HL-60 (cell line): ENCODE results near the gene JPH4.

Experiments
- DNase-seq, 2 experiments: peaks; one replicate each; pipeline ENCODE4 v3.0.0-alpha.2; 2010 to 2020; ENCODE audit warnings: low read depth in 1 of 2, low spot score in 1 of 2
- H3K27ac ChIP-seq: fragments of 250-450 bp; sonication (Bioruptor Pico); replicated peaks from 2 replicates; pipeline ENCODE4 v1.5.1; 2020; ENCODE audit warnings: mild to moderate bottlenecking, moderate library complexity
- H3K27me3 ChIP-seq: fragments of 250-450 bp; sonication (Bioruptor Pico); 2 replicates; pipeline ENCODE4 v1.5.1; 2021; ENCODE audit warnings: mild to moderate bottlenecking, moderate library complexity; ENCODE audit not compliant: insufficient read depth, poor library complexity, severe bottlenecking
- H3K4me3 ChIP-seq: replicated peaks from 2 replicates; pipeline ENCODE4 v1.5.1; 2011; ENCODE audit warnings: mild to moderate bottlenecking, control low read depth, low read length; ENCODE audit not compliant: insufficient read depth
- GABPA ChIP-seq: IDR thresholded peaks from 2 replicates; pipeline ENCODE4 v1.6.1; 2012; ENCODE audit warnings: low read depth
- POLR2AphosphoS5 ChIP-seq: IDR thresholded peaks from 2 replicates; pipeline ENCODE4 v1.6.1; 2012; ENCODE audit warnings: low read depth
- SPI1 ChIP-seq: IDR thresholded peaks from 2 replicates; pipeline ENCODE4 v1.6.1; 2012; ENCODE audit warnings: low read depth, mild to moderate bottlenecking, borderline replicate concordance
- TF ChIP-seq, protein P1 (sequence below): IDR thresholded peaks from 2 replicates; pipeline ENCODE4 v1.6.1; 2012; ENCODE audit warnings: low read depth; ENCODE audit not compliant: insufficient replicate concordance
- TF ChIP-seq, protein P2 (sequence below): IDR thresholded peaks from one replicate; pipeline ENCODE4 v1.5.1; 2011; ENCODE audit warnings: low read length, control low read depth, inconsistent platforms; ENCODE audit not compliant: insufficient read depth

The JPH4 gene

GRCh38 chr14:23550812-23551265, 27.8 kb downstream of the JPH4 start:
- TF ChIP-seq GABPA (no peak), SPI1 (no peak), POLR2AphosphoS5 (no peak)
- TF ChIP-seq, protein P1, sequence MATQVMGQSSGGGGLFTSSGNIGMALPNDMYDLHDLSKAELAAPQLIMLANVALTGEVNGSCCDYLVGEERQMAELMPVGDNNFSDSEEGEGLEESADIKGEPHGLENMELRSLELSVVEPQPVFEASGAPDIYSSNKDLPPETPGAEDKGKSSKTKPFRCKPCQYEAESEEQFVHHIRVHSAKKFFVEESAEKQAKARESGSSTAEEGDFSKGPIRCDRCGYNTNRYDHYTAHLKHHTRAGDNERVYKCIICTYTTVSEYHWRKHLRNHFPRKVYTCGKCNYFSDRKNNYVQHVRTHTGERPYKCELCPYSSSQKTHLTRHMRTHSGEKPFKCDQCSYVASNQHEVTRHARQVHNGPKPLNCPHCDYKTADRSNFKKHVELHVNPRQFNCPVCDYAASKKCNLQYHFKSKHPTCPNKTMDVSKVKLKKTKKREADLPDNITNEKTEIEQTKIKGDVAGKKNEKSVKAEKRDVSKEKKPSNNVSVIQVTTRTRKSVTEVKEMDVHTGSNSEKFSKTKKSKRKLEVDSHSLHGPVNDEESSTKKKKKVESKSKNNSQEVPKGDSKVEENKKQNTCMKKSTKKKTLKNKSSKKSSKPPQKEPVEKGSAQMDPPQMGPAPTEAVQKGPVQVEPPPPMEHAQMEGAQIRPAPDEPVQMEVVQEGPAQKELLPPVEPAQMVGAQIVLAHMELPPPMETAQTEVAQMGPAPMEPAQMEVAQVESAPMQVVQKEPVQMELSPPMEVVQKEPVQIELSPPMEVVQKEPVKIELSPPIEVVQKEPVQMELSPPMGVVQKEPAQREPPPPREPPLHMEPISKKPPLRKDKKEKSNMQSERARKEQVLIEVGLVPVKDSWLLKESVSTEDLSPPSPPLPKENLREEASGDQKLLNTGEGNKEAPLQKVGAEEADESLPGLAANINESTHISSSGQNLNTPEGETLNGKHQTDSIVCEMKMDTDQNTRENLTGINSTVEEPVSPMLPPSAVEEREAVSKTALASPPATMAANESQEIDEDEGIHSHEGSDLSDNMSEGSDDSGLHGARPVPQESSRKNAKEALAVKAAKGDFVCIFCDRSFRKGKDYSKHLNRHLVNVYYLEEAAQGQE = no peak
- TF ChIP-seq, protein P2, sequence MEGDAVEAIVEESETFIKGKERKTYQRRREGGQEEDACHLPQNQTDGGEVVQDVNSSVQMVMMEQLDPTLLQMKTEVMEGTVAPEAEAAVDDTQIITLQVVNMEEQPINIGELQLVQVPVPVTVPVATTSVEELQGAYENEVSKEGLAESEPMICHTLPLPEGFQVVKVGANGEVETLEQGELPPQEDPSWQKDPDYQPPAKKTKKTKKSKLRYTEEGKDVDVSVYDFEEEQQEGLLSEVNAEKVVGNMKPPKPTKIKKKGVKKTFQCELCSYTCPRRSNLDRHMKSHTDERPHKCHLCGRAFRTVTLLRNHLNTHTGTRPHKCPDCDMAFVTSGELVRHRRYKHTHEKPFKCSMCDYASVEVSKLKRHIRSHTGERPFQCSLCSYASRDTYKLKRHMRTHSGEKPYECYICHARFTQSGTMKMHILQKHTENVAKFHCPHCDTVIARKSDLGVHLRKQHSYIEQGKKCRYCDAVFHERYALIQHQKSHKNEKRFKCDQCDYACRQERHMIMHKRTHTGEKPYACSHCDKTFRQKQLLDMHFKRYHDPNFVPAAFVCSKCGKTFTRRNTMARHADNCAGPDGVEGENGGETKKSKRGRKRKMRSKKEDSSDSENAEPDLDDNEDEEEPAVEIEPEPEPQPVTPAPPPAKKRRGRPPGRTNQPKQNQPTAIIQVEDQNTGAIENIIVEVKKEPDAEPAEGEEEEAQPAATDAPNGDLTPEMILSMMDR = no peak
- DNase-seq = no peak
- Histone ChIP-seq H3K4me3 (peak overlapping the region; percentile 74), H3K27ac (peak overlapping the region; percentile 47; the same call in 1 of the 2 replicates), H3K27me3 (no peaks in the 10 kb centered on the region)

GRCh38 chr14:23550131-23550811, 28.3 kb downstream of the JPH4 start:
- Histone ChIP-seq H3K27me3 (no peaks in the 10 kb centered on the region), H3K27ac (no peak overlapping the region), H3K4me3 (peak overlapping the region; percentile 74)
- DNase-seq = no peak
- TF ChIP-seq, protein P2 = no peak
- TF ChIP-seq, protein P1 = no peak
- TF ChIP-seq GABPA (no peak), POLR2AphosphoS5 (no peak), SPI1 (no peak)

DNA sequence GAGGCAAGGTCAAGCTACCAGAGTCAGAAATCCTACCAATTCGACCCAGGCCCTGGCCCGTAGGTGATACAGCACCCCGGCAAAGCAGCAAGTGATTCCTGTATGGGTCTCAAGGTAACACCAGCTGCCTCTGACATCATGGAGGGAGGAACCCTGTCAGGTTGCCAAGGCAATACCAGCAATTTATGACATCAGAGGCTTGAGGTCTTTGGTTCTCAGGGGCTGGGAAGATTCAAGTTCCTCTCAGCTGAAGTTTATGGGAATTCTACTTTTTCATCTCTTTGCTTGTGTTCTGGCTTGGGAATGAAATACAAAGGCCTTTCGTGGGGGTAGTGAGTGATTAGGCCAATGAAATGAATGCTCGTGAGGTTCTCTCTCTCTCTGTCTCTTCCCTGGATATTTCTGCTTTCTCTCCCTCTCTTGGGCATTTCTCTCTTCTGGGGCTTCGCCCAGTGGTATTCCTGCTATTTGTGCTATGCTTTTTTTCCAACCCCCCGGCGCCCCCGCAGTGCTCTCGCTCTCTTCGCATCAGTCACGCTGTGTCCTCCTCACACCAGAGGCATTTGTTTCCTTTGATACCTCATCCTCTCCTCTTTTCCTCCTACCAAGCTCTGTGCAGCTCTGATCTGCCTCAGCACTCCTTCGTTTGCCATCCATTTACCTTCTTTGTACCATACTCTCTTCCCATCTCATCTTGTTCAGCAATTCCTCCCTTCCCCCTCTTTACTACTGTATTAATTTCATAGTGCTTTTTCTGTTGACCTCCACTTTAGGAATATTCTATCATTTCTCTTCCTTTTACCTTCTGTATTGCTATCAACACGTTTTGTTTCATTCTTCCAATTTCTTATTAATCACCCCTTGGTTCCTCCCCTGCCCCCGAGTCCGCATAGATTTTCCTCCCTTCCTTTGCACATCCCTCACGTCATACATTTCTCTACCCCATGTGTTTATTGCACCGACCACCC, 30.0 kb downstream of the JPH4 start:
- DNase-seq = no peak
- TF ChIP-seq, protein P2 = no peak
- TF ChIP-seq POLR2AphosphoS5 = no peak
- TF ChIP-seq SPI1 = no peak
- no peak for TF ChIP-seq GABPA
- TF ChIP-seq, protein P1 = no peak
- no peak overlapping the region for H3K4me3 ChIP-seq
- H3K27me3 ChIP-seq = no peaks in the 10 kb centered on the region
- H3K27ac ChIP-seq = no peak overlapping the region
